H1 (cell line): Measurements from ENCODE around the gene C2CD3. TPM values are rescaled to one million over a fixed set of nuclear protein-coding genes. Genes with fewer than 3 reads are reported as not detected.

Experiments used
- SIN3A ChIP-seq, 2 experiments: IDR thresholded peaks in 1 of 2; conservative IDR thresholded peaks in 1 of 2; 2 replicates each; pipeline ENCODE4 v1.6.1; 2011 to 2012; ENCODE audit warnings: low read length in 2 of 2, improper control_type of control experiment in 1 of 2, low read depth in 1 of 2, mild to moderate bottlenecking in 1 of 2
- polyA plus RNA-seq, 7 experiments: library from polyadenylated mRNA; depleted of rRNA in 3 of 7; stranded (reverse) in 5 of 7; unstranded in 2 of 7; fragments of >200 nt in 5 of 7; fragments of 200-250 nt in 2 of 7; gene quantifications; 1 replicate in 5 of 7; 2 replicates in 1 of 7; 4 replicates in 1 of 7; pipeline versions ENCODE4 v1.2.1 to v1.2.3, GENCODE V29; 2011 to 2013; ENCODE audit warnings: missing spikeins in 2 of 7, mixed read lengths in 2 of 7
- total RNA-seq: library from RNA; stranded (reverse); fragmentation: NEBNext Ultra II Directional; extraction: Animal tissue kit (Norgen Biotek cat#: 25700); gene quantifications from 2 replicates; pipeline ENCODE4 v1.2.1, GENCODE V29; 2021

The C2CD3 gene
- total and polyA plus RNA-seq, 2 of the 8 experiments (the other 6 are each of a cell fraction or from before 2014, with no cell fraction given) = 11.0 to 29.1 TPM

DNA sequence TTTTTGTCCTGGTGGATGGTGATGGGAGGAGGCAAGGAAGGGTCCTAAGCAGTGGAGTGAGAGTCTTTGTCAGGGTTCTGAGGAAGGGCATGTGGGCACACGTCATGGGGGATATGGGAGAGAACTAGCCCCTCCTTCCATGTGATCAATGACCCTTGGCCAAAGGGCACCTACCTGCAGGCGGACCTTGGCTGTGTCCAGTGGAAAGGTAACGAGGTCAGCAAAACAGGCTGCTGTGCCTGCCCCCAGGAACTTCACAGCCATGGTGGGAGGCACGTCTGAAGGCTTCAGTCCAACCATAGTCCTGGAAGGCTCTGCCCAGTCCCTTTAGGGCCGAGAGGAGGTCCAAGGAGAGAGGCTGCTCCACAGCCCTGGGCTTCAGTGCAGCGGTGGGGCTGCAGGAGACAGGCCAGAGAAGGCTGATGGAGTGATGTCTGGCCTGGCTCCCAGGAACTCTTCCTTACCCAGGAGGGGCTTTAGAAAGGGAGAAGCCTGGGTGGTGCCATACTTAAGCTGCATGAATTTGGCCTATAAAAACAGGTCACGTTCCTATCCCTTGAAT, 164.0 kb downstream of the C2CD3 start (continued):
- TF ChIP-seq SIN3A (conservative IDR thresholded peaks at IDR 0.05 in 1 of 2, IDR thresholded peaks at IDR 0.05 in 1 of 2; ENCODE audit: low read depth in 1 of 2, low read length in 2 of 2) = no peak
